ENCODE data around the gene ROBO2.

DNA sequence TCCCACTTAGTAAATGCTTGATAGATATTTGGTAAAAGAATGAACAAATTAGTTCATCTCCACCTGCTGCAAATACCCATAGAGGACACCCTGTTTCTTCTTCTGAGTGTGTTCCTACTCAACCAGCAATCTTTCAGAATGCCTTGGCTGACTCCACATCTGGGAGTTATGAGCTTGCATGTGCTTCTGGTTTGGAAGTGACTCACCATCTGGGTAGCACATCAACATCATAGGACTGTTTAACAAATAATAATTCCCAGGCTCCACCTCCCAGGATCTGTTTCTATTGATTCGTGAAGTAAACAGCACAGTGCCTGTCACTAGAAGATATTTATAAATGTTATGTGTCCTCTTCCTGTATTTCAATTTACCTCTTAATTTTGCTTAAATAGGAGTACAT lies 580.1 kb downstream of the ROBO2 start:
- no peak for TF ChIP-seq ZNF404 (tag by site-specific recombination; IDR thresholded peaks at IDR 0.05)
- TF ChIP-seq MZF1 (tag by site-specific recombination; IDR thresholded peaks at IDR 0.05; ENCODE audit: borderline replicate concordance) = no peak
- no peak for TF ChIP-seq KLF1 (tag by site-specific recombination; IDR thresholded peaks at IDR 0.05)
- TF ChIP-seq BCL11A (tag by site-specific recombination; IDR thresholded peaks at IDR 0.05; ENCODE audit: low read depth) = no peak
- TF ChIP-seq YY1 (tag by site-specific recombination; IDR thresholded peaks at IDR 0.05) = no peak
- TF ChIP-seq ZNF121 (tag by site-specific recombination; IDR thresholded peaks at IDR 0.05) = no peak
- TF ChIP-seq, protein P1, sequence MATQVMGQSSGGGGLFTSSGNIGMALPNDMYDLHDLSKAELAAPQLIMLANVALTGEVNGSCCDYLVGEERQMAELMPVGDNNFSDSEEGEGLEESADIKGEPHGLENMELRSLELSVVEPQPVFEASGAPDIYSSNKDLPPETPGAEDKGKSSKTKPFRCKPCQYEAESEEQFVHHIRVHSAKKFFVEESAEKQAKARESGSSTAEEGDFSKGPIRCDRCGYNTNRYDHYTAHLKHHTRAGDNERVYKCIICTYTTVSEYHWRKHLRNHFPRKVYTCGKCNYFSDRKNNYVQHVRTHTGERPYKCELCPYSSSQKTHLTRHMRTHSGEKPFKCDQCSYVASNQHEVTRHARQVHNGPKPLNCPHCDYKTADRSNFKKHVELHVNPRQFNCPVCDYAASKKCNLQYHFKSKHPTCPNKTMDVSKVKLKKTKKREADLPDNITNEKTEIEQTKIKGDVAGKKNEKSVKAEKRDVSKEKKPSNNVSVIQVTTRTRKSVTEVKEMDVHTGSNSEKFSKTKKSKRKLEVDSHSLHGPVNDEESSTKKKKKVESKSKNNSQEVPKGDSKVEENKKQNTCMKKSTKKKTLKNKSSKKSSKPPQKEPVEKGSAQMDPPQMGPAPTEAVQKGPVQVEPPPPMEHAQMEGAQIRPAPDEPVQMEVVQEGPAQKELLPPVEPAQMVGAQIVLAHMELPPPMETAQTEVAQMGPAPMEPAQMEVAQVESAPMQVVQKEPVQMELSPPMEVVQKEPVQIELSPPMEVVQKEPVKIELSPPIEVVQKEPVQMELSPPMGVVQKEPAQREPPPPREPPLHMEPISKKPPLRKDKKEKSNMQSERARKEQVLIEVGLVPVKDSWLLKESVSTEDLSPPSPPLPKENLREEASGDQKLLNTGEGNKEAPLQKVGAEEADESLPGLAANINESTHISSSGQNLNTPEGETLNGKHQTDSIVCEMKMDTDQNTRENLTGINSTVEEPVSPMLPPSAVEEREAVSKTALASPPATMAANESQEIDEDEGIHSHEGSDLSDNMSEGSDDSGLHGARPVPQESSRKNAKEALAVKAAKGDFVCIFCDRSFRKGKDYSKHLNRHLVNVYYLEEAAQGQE (tag by site-specific recombination; IDR thresholded peaks at IDR 0.05) = no peak
- no peak for TF ChIP-seq ZBTB8A (tag by site-specific recombination; IDR thresholded peaks at IDR 0.05)
- no peak for TF ChIP-seq ZNF416 (tag by site-specific recombination; IDR thresholded peaks at IDR 0.05)
- no peak for TF ChIP-seq ZNF23 (tag by site-specific recombination; IDR thresholded peaks at IDR 0.05; ENCODE audit: borderline replicate concordance)
- TF ChIP-seq, protein P2, sequence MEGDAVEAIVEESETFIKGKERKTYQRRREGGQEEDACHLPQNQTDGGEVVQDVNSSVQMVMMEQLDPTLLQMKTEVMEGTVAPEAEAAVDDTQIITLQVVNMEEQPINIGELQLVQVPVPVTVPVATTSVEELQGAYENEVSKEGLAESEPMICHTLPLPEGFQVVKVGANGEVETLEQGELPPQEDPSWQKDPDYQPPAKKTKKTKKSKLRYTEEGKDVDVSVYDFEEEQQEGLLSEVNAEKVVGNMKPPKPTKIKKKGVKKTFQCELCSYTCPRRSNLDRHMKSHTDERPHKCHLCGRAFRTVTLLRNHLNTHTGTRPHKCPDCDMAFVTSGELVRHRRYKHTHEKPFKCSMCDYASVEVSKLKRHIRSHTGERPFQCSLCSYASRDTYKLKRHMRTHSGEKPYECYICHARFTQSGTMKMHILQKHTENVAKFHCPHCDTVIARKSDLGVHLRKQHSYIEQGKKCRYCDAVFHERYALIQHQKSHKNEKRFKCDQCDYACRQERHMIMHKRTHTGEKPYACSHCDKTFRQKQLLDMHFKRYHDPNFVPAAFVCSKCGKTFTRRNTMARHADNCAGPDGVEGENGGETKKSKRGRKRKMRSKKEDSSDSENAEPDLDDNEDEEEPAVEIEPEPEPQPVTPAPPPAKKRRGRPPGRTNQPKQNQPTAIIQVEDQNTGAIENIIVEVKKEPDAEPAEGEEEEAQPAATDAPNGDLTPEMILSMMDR (tag by site-specific recombination; IDR thresholded peaks at IDR 0.05) = no peak

All from HEK293 (cell line).